HepG2 (cell line): ENCODE measurements around the gene SLC22A23. TPM values are rescaled to one million over a fixed set of nuclear protein-coding genes. Genes with fewer than 3 reads are reported as not detected.
A peak's percentile ranks its signal among the peaks of the same experiment; 100 is the strongest.

Experiments
- CERS6 ChIP-seq: sonication (generic); formaldehyde crosslinking; IDR thresholded peaks from 2 replicates; pipeline ENCODE4 v1.5.0; 2020; ENCODE audit warnings: missing genetic modification reagents
- EP300 ChIP-seq, 3 experiments: sonication (generic) in 1 of 3; formaldehyde crosslinking in 1 of 3; IDR thresholded peaks; 2 replicates each; pipeline versions ENCODE4 v1.5.1 to v1.6.1; 2011 to 2020; ENCODE audit warnings: low read depth in 2 of 3, low read length in 2 of 3, borderline replicate concordance in 1 of 3, improper control_type of control experiment in 1 of 3, mild to moderate bottlenecking in 1 of 3, missing genetic modification reagents in 1 of 3, moderate library complexity in 1 of 3
- FOXP1 ChIP-seq, 2 experiments: fragments of 450-650 bp in 1 of 2; IDR thresholded peaks; 2 replicates each; pipeline ENCODE4 v1.6.1; 2017 to 2018; ENCODE audit warnings: antibody characterized with exemption in 1 of 2
- GATAD2A ChIP-seq: IDR thresholded peaks from 2 replicates; pipeline ENCODE4 v1.6.1; 2016
- HNF4A ChIP-seq: sonication (generic); formaldehyde crosslinking; IDR thresholded peaks from 2 replicates; pipeline ENCODE4 v1.4.0; 2020; ENCODE audit warnings: missing genetic modification reagents
- LCORL ChIP-seq, 2 experiments: fragments of 450-650 bp in 1 of 2; sonication (generic) in 1 of 2; formaldehyde crosslinking in 1 of 2; IDR thresholded peaks; 2 replicates each; pipeline versions ENCODE4 v1.5.0 to v1.6.1; 2017 to 2020; ENCODE audit warnings: antibody characterized with exemption in 1 of 2, missing genetic modification reagents in 1 of 2
- MEIS2 ChIP-seq: sonication (generic); formaldehyde crosslinking; IDR thresholded peaks from 2 replicates; pipeline ENCODE4 v1.9.0; 2021; ENCODE audit warnings: mild to moderate bottlenecking, missing genetic modification reagents
- MYC ChIP-seq: sonication (generic); formaldehyde crosslinking; IDR thresholded peaks from 2 replicates; pipeline ENCODE4 v1.9.0; 2021; ENCODE audit warnings: missing genetic modification reagents, borderline replicate concordance
- NONO ChIP-seq, 2 experiments: fragments of 450-650 bp in 1 of 2; sonication (generic) in 1 of 2; formaldehyde crosslinking in 1 of 2; IDR thresholded peaks in 1 of 2; conservative IDR thresholded peaks in 1 of 2; 2 replicates each; pipeline versions ENCODE4 v1.6.1 to v1.8.0; 2017 to 2022; ENCODE audit warnings: mild to moderate bottlenecking in 1 of 2, missing genetic modification reagents in 1 of 2, moderate library complexity in 1 of 2
- NR2F2 ChIP-seq: IDR thresholded peaks from 2 replicates; pipeline ENCODE4 v1.6.1; 2012; ENCODE audit warnings: low read depth, inconsistent platforms, borderline replicate concordance
- PATZ1 ChIP-seq: sonication (generic); formaldehyde crosslinking; IDR thresholded peaks from 2 replicates; pipeline ENCODE4 v1.4.0; 2020; ENCODE audit warnings: missing genetic modification reagents
- PRPF4 ChIP-seq: fragments of 200-400 bp; formaldehyde crosslinking; IDR thresholded peaks from 2 replicates; pipeline ENCODE4 v1.6.1; 2016; ENCODE audit warnings: low read length, low read depth; ENCODE audit not compliant: poor library complexity, severe bottlenecking
- RCOR2 ChIP-seq: IDR thresholded peaks from 2 replicates; pipeline ENCODE4 v1.6.1; 2016; ENCODE audit warnings: missing biosample characterization, missing genetic modification reagents
- SETDB1 ChIP-seq: sonication (generic); formaldehyde crosslinking; IDR thresholded peaks from 2 replicates; pipeline ENCODE4 v1.5.1; 2020; ENCODE audit warnings: missing genetic modification reagents, mild to moderate bottlenecking, borderline replicate concordance
- TAF1 ChIP-seq: sonication (generic); formaldehyde crosslinking; IDR thresholded peaks from 2 replicates; pipeline ENCODE4 v1.4.0; 2020; ENCODE audit warnings: missing genetic modification reagents
- TAF15 ChIP-seq: fragments of 200-400 bp; formaldehyde crosslinking; IDR thresholded peaks from one replicate; pipeline ENCODE4 v1.6.1; 2018; ENCODE audit warnings: mild to moderate bottlenecking, low read depth, low read length; ENCODE audit not compliant: poor library complexity, severe bottlenecking
- ZBTB34 ChIP-seq: sonication (generic); formaldehyde crosslinking; IDR thresholded peaks from 2 replicates; pipeline ENCODE4 v1.8.0; 2022; ENCODE audit warnings: mild to moderate bottlenecking, missing genetic modification reagents
- ZBTB7A ChIP-seq: sonication (generic); formaldehyde crosslinking; IDR thresholded peaks from 2 replicates; pipeline ENCODE4 v1.8.0; 2022; ENCODE audit warnings: mild to moderate bottlenecking, missing genetic modification reagents
- ZNF589 ChIP-seq: sonication (generic); formaldehyde crosslinking; conservative IDR thresholded peaks from 2 replicates; pipeline ENCODE4 v1.8.0; 2022; ENCODE audit warnings: mild to moderate bottlenecking, moderate library complexity, missing genetic modification reagents
- ZNF614 ChIP-seq: IDR thresholded peaks from 2 replicates; pipeline ENCODE4 v1.6.1; 2018; ENCODE audit warnings: missing biosample characterization, missing genetic modification reagents, inconsistent platforms, borderline replicate concordance
- ZNF768 ChIP-seq: sonication (generic); formaldehyde crosslinking; IDR thresholded peaks from 2 replicates; pipeline ENCODE4 v1.4.0; 2020; ENCODE audit warnings: missing genetic modification reagents
- ZNF781 ChIP-seq: sonication (generic); formaldehyde crosslinking; IDR thresholded peaks from 2 replicates; pipeline ENCODE4 v1.5.1; 2020; ENCODE audit warnings: borderline replicate concordance, mild to moderate bottlenecking, missing genetic modification reagents; ENCODE audit errors: not compliant biosample characterization
- ZNF788 ChIP-seq: sonication (generic); formaldehyde crosslinking; IDR thresholded peaks from 2 replicates; pipeline ENCODE4 v1.5.0; 2020; ENCODE audit warnings: mild to moderate bottlenecking, missing genetic modification reagents, borderline replicate concordance
- ZSCAN31 ChIP-seq: sonication (generic); formaldehyde crosslinking; IDR thresholded peaks from 2 replicates; pipeline ENCODE4 v1.5.0; 2020; ENCODE audit warnings: low read depth, mild to moderate bottlenecking, missing genetic modification reagents
- polyA plus RNA-seq, 8 experiments: library from polyadenylated mRNA; depleted of rRNA in 3 of 8; stranded (reverse) in 7 of 8; unstranded in 1 of 8; fragments of >200 nt; fragmentation: Illumina TruSeq in 4 of 8; extraction: Trizol in 4 of 8; gene quantifications; 2 replicates each; pipeline versions ENCODE4 v1.2.1 to v1.2.3, GENCODE V29; 2011 to 2016; ENCODE audit warnings: low read depth in 4 of 8, missing spikeins in 1 of 8, mixed read lengths in 1 of 8; ENCODE audit not compliant: insufficient read depth in 1 of 8
- total RNA-seq, 5 experiments: library from RNA; depleted of rRNA; stranded (reverse); fragments of >200 nt; fragmentation: Illumina TruSeq; extraction: Trizol; gene quantifications; 2 replicates each; pipeline ENCODE4 v1.2.3, GENCODE V29; 2016; ENCODE audit warnings: low read depth in 1 of 5

SLC22A23 gene
- total and polyA plus RNA-seq, 2 of the 13 experiments (the other 11 are each of a cell fraction or from before 2014, with no cell fraction given), result 11.8 to 17.5 TPM

GRCh38 chr6:3366596-3367413 lies 90.0 kb downstream of the SLC22A23 start (continued):
- TF ChIP-seq ZNF781 (CRISPR knock-in tag), result no peak
- no peak for TF ChIP-seq ZNF768 (CRISPR knock-in tag)
- peak; percentile 76; the same call in 1 of the 2 replicates for TF ChIP-seq RCOR2 (CRISPR knock-in tag)
- peak; percentile 46; the same call in 1 of the 2 replicates for TF ChIP-seq ZNF788
- TF ChIP-seq ZBTB34 (CRISPR knock-in tag), result no peak
- no peak for TF ChIP-seq TAF15
- peak; percentile 48; the same call in 1 of the 2 replicates for TF ChIP-seq ZNF614
- no peak for TF ChIP-seq ZBTB7A (CRISPR knock-in tag)
- TF ChIP-seq PRPF4, result peak; percentile 11
- TF ChIP-seq SETDB1, result no peak
- peak; percentile 98 for TF ChIP-seq GATAD2A
- TF ChIP-seq HNF4A (CRISPR knock-in tag), result peak; percentile 95
- 0 out of 2 replicates have a peak, but pooled peaks have one; percentile 41 for TF ChIP-seq ZNF589 (CRISPR knock-in tag)
- TF ChIP-seq MYC, result no peak
- peak; percentile 12; the same call in 1 of the 2 replicates for TF ChIP-seq TAF1
- TF ChIP-seq LCORL (IDR thresholded peaks at IDR 0.05), result no peak
- peak; percentile 81 for TF ChIP-seq LCORL (CRISPR knock-in tag; IDR thresholded peaks at IDR 0.05)
- no peak for TF ChIP-seq NONO (IDR thresholded peaks at IDR 0.05)
- 0 out of 2 replicates have a peak, but pooled peaks have one; percentile 68 for TF ChIP-seq NONO (CRISPR knock-in tag; conservative IDR thresholded peaks at IDR 0.05)
- TF ChIP-seq NR2F2, result peak; percentile 61; the same call in 1 of the 2 replicates
- no peak for TF ChIP-seq CERS6 (CRISPR knock-in tag)
- TF ChIP-seq MEIS2 (CRISPR knock-in tag), result peak; percentile 64; the same call in 1 of the 2 replicates
- TF ChIP-seq PATZ1 (CRISPR knock-in tag), result peak; percentile 82
- peak in 1 of 2 experiments; percentile 76; a peak in 2 of 4 replicates for TF ChIP-seq EP300 (IDR thresholded peaks at IDR 0.05; ENCODE audit: low read depth in 2 of 2, low read length in 2 of 2)
- no peak; the same call in 1 of the 2 replicates for TF ChIP-seq EP300 (CRISPR knock-in tag; IDR thresholded peaks at IDR 0.05; ENCODE audit: borderline replicate concordance)
- peak; percentile 54; the same call in 1 of the 2 replicates for TF ChIP-seq ZSCAN31
- TF ChIP-seq FOXP1 (IDR thresholded peaks at IDR 0.05), result no peak
- TF ChIP-seq FOXP1 (CRISPR knock-in tag; IDR thresholded peaks at IDR 0.05), result peak; percentile 37; the same call in 1 of the 2 replicates
